Measurements from ENCODE around the gene ZDHHC14.

Gene ZDHHC14

GRCh38 chr6:157450931-157451742 lies 70.1 kb downstream of the ZDHHC14 start:
- Histone ChIP-seq H3K27ac (ENCODE audit: low read depth, low read length) (no peak overlapping the region), H3K36me3 (ENCODE audit: insufficient read depth, low read length) (no peaks in the 10 kb centered on the region), H3K4me3 (ENCODE audit: low read depth in 1 of 2, low read length in 2 of 2) (no peak overlapping the region), H3K9me3 (ENCODE audit: low read length) (no peaks in the 10 kb centered on the region), H3K27me3 (ENCODE audit: control insufficient read depth in 1 of 2, insufficient read depth in 2 of 2, low read length in 2 of 2) (no peaks in the 10 kb centered on the region), H3K4me1 (ENCODE audit: insufficient read depth, low read length) (no peaks in the 10 kb centered on the region), H3K9ac (ENCODE audit: low read length) (no peak overlapping the region)

DNA sequence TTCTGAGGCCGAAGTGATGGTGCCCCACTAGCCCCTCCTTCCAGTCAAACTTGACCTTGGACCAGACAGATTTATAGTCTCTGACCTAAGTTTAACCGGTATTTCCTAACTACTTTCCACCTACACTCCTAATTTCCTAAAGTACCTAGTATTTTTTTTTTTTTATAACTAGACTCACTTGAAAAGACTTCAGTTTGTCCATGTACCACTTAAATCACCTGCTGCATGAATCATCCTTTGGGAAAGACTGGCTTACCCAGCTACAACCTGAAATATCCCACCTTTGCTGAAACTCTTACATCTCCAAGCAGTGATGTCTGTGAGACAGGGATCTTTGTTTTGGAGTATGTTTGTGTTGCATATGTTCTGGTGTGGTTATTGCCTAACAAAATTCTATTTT lies 71.1 kb downstream of the ZDHHC14 start:
- Histone ChIP-seq H3K27ac (ENCODE audit: low read depth, low read length) (no peak overlapping the region), H3K36me3 (ENCODE audit: insufficient read depth, low read length) (no peaks in the 10 kb centered on the region), H3K9me3 (ENCODE audit: low read length) (no peaks in the 10 kb centered on the region), H3K4me1 (ENCODE audit: insufficient read depth, low read length) (no peaks in the 10 kb centered on the region), H3K27me3 (ENCODE audit: control insufficient read depth in 1 of 2, insufficient read depth in 2 of 2, low read length in 2 of 2) (no peaks in the 10 kb centered on the region), H3K9ac (ENCODE audit: low read length) (no peak overlapping the region), H3K4me3 (ENCODE audit: low read depth in 1 of 2, low read length in 2 of 2) (no peak overlapping the region)

- Histone ChIP-seq H3K27ac (ENCODE audit: low read depth, low read length) (no peak overlapping the region), H3K36me3 (ENCODE audit: insufficient read depth, low read length) (no peaks in the 10 kb centered on the region), H3K4me1 (ENCODE audit: insufficient read depth, low read length) (no peaks in the 10 kb centered on the region), H3K9ac (ENCODE audit: low read length) (no peak overlapping the region), H3K4me3 (ENCODE audit: low read depth in 1 of 2, low read length in 2 of 2) (no peak overlapping the region), H3K9me3 (ENCODE audit: low read length) (no peaks in the 10 kb centered on the region), H3K27me3 (ENCODE audit: control insufficient read depth in 1 of 2, insufficient read depth in 2 of 2, low read length in 2 of 2) (no peaks in the 10 kb centered on the region)
Observed at GRCh38 chr6:157453131-157453530, 72.1 kb downstream of the ZDHHC14 start.

DNA sequence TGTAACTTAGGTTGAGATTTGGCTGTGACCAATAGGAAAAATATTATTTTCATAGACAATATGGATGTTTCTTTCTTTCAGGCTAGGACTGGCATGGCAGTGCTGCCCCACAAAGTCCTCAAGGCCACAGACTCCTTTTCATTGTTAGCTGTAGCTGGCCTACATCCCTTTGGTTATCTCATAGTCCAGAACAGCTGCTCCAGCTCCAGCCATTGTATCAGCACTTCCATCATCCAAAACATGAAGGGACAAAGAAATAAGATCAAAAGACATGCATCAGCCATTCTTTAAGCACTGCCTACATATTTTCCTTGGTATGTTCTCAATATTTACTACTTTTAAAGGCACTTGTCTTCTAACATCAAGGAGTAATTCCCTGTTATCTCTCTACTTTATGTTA lies 73.0 kb downstream of the ZDHHC14 start:
- no peaks in the 10 kb centered on the region for H3K27me3 ChIP-seq (ENCODE audit: control insufficient read depth in 1 of 2, insufficient read depth in 2 of 2, low read length in 2 of 2)
- H3K4me1 ChIP-seq (ENCODE audit: insufficient read depth, low read length) = no peaks in the 10 kb centered on the region
- no peaks in the 10 kb centered on the region for H3K9me3 ChIP-seq (ENCODE audit: low read length)
- no peaks in the 10 kb centered on the region for H3K36me3 ChIP-seq (ENCODE audit: insufficient read depth, low read length)
- no peak overlapping the region for H3K27ac ChIP-seq (ENCODE audit: low read depth, low read length)
- H3K4me3 ChIP-seq (ENCODE audit: low read depth in 1 of 2, low read length in 2 of 2) = no peak overlapping the region
- H3K9ac ChIP-seq (ENCODE audit: low read length) = no peak overlapping the region

GRCh38 chr6:157454762-157455714 lies 74.0 kb downstream of the ZDHHC14 start:
- H3K9ac ChIP-seq (ENCODE audit: low read length) = no peak overlapping the region
- no peaks in the 10 kb centered on the region for H3K9me3 ChIP-seq (ENCODE audit: low read length)
- no peaks in the 10 kb centered on the region for H3K27me3 ChIP-seq (ENCODE audit: control insufficient read depth in 1 of 2, insufficient read depth in 2 of 2, low read length in 2 of 2)
- no peaks in the 10 kb centered on the region for H3K36me3 ChIP-seq (ENCODE audit: insufficient read depth, low read length)
- H3K4me3 ChIP-seq (ENCODE audit: low read depth in 1 of 2, low read length in 2 of 2) = no peak overlapping the region
- no peak overlapping the region for H3K27ac ChIP-seq (ENCODE audit: low read depth, low read length)
- no peaks in the 10 kb centered on the region for H3K4me1 ChIP-seq (ENCODE audit: insufficient read depth, low read length)

GRCh38 chr6:157455731-157456523 lies 74.9 kb downstream of the ZDHHC14 start:
- Histone ChIP-seq H3K27me3 (ENCODE audit: control insufficient read depth in 1 of 2, insufficient read depth in 2 of 2, low read length in 2 of 2) (no peaks in the 10 kb centered on the region), H3K36me3 (ENCODE audit: insufficient read depth, low read length) (no peaks in the 10 kb centered on the region), H3K9me3 (ENCODE audit: low read length) (no peaks in the 10 kb centered on the region), H3K27ac (ENCODE audit: low read depth, low read length) (no peak overlapping the region), H3K4me3 (ENCODE audit: low read depth in 1 of 2, low read length in 2 of 2) (no peak overlapping the region), H3K4me1 (ENCODE audit: insufficient read depth, low read length) (peaks cover 4% of the 10 kb centered on the region), H3K9ac (ENCODE audit: low read length) (no peak overlapping the region)

- Histone ChIP-seq H3K4me3 (ENCODE audit: low read depth in 1 of 2, low read length in 2 of 2) (no peak overlapping the region), H3K27me3 (ENCODE audit: control insufficient read depth in 1 of 2, insufficient read depth in 2 of 2, low read length in 2 of 2) (no peaks in the 10 kb centered on the region), H3K9me3 (ENCODE audit: low read length) (no peaks in the 10 kb centered on the region), H3K9ac (ENCODE audit: low read length) (no peak overlapping the region), H3K27ac (ENCODE audit: low read depth, low read length) (no peak overlapping the region), H3K4me1 (ENCODE audit: insufficient read depth, low read length) (peaks cover 9% of the 10 kb centered on the region), H3K36me3 (ENCODE audit: insufficient read depth, low read length) (no peaks in the 10 kb centered on the region)
Observed at GRCh38 chr6:157456524-157456829, 75.5 kb downstream of the ZDHHC14 start.

DNA sequence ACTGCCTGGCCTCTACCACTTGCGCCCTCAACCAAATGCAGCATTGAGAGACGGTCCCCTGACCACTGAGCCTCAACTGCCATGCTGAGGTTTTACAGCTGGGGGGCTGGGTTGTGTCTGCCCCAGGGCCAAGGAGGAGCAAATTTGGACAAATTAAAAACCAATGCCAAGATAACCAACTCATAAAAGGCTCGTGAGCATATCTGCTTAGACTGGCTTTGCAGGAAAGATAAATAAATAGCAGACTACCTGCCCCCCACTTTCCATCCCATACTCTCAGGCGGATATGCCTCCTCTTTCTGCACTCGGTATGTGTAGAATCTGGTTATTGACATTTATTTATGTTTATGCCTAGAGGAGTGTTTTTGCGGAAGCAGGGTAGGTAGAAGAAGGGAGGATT lies 76.8 kb downstream of the ZDHHC14 start:
- H3K4me3 ChIP-seq (ENCODE audit: low read depth in 1 of 2, low read length in 2 of 2) = no peak overlapping the region

GRCh38 chr6:157459327-157459726 lies 78.3 kb downstream of the ZDHHC14 start:
- H3K4me3 ChIP-seq (ENCODE audit: low read depth in 1 of 2, low read length in 2 of 2) = no peak overlapping the region
- H3K9ac ChIP-seq (ENCODE audit: low read length) = no peak overlapping the region
- H3K27ac ChIP-seq (ENCODE audit: low read depth, low read length) = no peak overlapping the region
- H3K27me3 ChIP-seq (ENCODE audit: control insufficient read depth in 1 of 2, insufficient read depth in 2 of 2, low read length in 2 of 2) = no peaks in the 10 kb centered on the region
- H3K9me3 ChIP-seq (ENCODE audit: low read length) = no peaks in the 10 kb centered on the region
- peaks cover 19% of the 10 kb centered on the region for H3K4me1 ChIP-seq (ENCODE audit: insufficient read depth, low read length)
- no peaks in the 10 kb centered on the region for H3K36me3 ChIP-seq (ENCODE audit: insufficient read depth, low read length)

More for the DNA sequence above, 76.8 kb downstream of the ZDHHC14 start:
- peaks cover 19% of the 10 kb centered on the region for H3K4me1 ChIP-seq (ENCODE audit: insufficient read depth, low read length)
- no peaks in the 10 kb centered on the region for H3K27me3 ChIP-seq (ENCODE audit: control insufficient read depth in 1 of 2, insufficient read depth in 2 of 2, low read length in 2 of 2)
- H3K9ac ChIP-seq (ENCODE audit: low read length) = no peak overlapping the region
- no peaks in the 10 kb centered on the region for H3K9me3 ChIP-seq (ENCODE audit: low read length)
- no peaks in the 10 kb centered on the region for H3K36me3 ChIP-seq (ENCODE audit: insufficient read depth, low read length)
- H3K27ac ChIP-seq (ENCODE audit: low read depth, low read length) = no peak overlapping the region

DNA sequence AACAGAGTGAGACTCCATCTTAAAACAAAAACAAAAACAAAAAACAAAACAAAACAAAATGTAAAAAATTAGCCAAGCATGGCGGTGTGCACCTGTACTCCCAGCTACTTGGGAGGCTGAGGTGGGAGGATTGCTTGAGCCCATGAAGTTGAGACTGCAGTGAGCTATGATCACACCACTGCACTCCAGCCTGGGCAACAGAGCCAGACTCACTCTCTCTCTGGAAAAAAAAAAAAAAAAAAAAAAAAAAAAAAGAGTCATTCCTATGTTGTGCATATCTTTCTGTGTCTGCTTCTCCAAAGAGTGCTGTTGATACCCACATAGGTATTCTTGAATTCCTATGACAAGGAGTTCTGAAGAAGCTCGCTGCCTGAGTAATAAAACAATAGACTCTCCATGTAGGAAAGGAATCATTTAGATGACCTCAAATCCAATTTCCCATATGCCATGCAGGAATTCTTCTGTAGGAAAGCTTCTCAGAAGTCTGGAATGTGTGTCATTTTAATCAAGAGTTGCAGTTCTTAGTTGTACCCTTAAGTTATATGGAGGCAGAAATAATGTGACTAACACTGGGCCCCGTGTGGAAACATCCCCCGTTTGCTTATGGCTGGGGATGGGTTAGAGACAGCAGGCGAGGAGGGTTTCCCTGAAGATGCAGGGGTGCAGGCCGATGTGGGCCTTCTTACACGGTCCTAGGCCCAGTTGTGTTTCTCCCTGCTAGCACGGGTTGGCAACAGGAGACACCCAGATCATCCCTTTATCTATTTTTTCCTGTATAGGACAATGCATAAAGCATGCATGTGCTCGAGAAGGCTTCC lies 79.4 kb downstream of the ZDHHC14 start:
- no peak overlapping the region for H3K27ac ChIP-seq (ENCODE audit: low read depth, low read length)
- no peaks in the 10 kb centered on the region for H3K9me3 ChIP-seq (ENCODE audit: low read length)
- no peaks in the 10 kb centered on the region for H3K27me3 ChIP-seq (ENCODE audit: control insufficient read depth in 1 of 2, insufficient read depth in 2 of 2, low read length in 2 of 2)
- H3K4me3 ChIP-seq (ENCODE audit: low read depth in 1 of 2, low read length in 2 of 2) = no peak overlapping the region
- peaks cover 19% of the 10 kb centered on the region for H3K4me1 ChIP-seq (ENCODE audit: insufficient read depth, low read length)
- no peak overlapping the region for H3K9ac ChIP-seq (ENCODE audit: low read length)
- H3K36me3 ChIP-seq (ENCODE audit: insufficient read depth, low read length) = no peaks in the 10 kb centered on the region

Measured in muscle layer of colon (tissue), 2 donors.